Fibroblast of lung (primary cell): ENCODE data around the gene ZNF322. TPM values are rescaled to one million over a fixed set of nuclear protein-coding genes. Genes with fewer than 3 reads are reported as not detected.

ENCODE experiments used
- DNase-seq, 2 donors: peaks; one replicate each; pipeline versions ENCODE4 v3.0.0 to v3.0.0-alpha.2; 2010; ENCODE audit warnings: low read depth in 2 of 2
- H2AFZ ChIP-seq: 2 replicates; pipeline ENCODE4 v1.5.1; 2012; ENCODE audit warnings: low read length, control low read depth, inconsistent platforms
- H3K27ac ChIP-seq: 2 replicates; pipeline ENCODE4 v1.5.1; 2011; ENCODE audit warnings: low read length, control low read depth; ENCODE audit not compliant: insufficient read depth
- H3K27me3 ChIP-seq: 2 replicates; pipeline ENCODE4 v1.5.1; 2011; ENCODE audit warnings: mild to moderate bottlenecking, low read length; ENCODE audit not compliant: control insufficient read depth, insufficient read depth
- H3K36me3 ChIP-seq: 2 replicates; pipeline ENCODE4 v1.5.1; 2011; ENCODE audit warnings: low read length; ENCODE audit not compliant: control insufficient read depth, insufficient read depth
- H3K4me1 ChIP-seq: 2 replicates; pipeline ENCODE4 v1.5.1; 2011; ENCODE audit warnings: low read length; ENCODE audit not compliant: control insufficient read depth, insufficient read depth; ENCODE audit errors: extremely low read depth
- H3K4me2 ChIP-seq: 2 replicates; pipeline ENCODE4 v1.5.1; 2011; ENCODE audit warnings: low read length, control low read depth; ENCODE audit not compliant: insufficient read depth; ENCODE audit errors: extremely low read depth
- H3K4me3 ChIP-seq, 4 experiments: fragments of 200-600 bp in 1 of 4; sonication (generic) in 1 of 4; replicated peaks in 1 of 4; 2 replicates each; pipeline ENCODE4 v1.5.1; 2011 to 2016; ENCODE audit warnings: low read length in 4 of 4, low read depth in 3 of 4, mild to moderate bottlenecking in 3 of 4, control low read depth in 2 of 4, inconsistent platforms in 1 of 4, mixed read lengths in 1 of 4; ENCODE audit not compliant: insufficient read depth in 1 of 4; ENCODE audit errors: control extremely low read depth in 1 of 4
- H3K79me2 ChIP-seq: 2 replicates; pipeline ENCODE4 v1.5.1; 2012; ENCODE audit warnings: mild to moderate bottlenecking, low read length, inconsistent platforms; ENCODE audit not compliant: control insufficient read depth, insufficient read depth
- H3K9ac ChIP-seq: 2 replicates; pipeline ENCODE4 v1.5.1; 2011; ENCODE audit warnings: mild to moderate bottlenecking, low read length, control low read depth; ENCODE audit not compliant: insufficient read depth
- H3K9me3 ChIP-seq: 2 replicates; pipeline ENCODE4 v1.5.1; 2012; ENCODE audit warnings: low read depth, low read length; ENCODE audit not compliant: control insufficient read depth, insufficient read depth
- H4K20me1 ChIP-seq: 2 replicates; pipeline ENCODE4 v1.5.1; 2011; ENCODE audit warnings: low read length; ENCODE audit not compliant: control insufficient read depth, insufficient read depth; ENCODE audit errors: extremely low read depth
- CTCF ChIP-seq, 2 donors: IDR thresholded peaks in 1 of 2; conservative IDR thresholded peaks in 1 of 2; 1 replicate in 1 of 2; 2 replicates in 1 of 2; pipeline ENCODE4 v1.5.1; 2011 to 2012; ENCODE audit warnings: low read length in 2 of 2, control low read depth in 1 of 2, inconsistent platforms in 1 of 2, low read depth in 1 of 2, mild to moderate bottlenecking in 1 of 2
- EZH2 ChIP-seq: IDR thresholded peaks from 2 replicates; pipeline ENCODE4 v1.5.1; 2012; ENCODE audit warnings: low read length, control low read depth, mild to moderate bottlenecking; ENCODE audit errors: missing control alignments
- polyA plus RNA-seq, 2 donors: library from polyadenylated mRNA; depleted of rRNA in 1 of 2; stranded (reverse) in 1 of 2; unstranded in 1 of 2; fragments of >200 nt; gene quantifications; 2 replicates each; pipeline ENCODE4 v1.2.1, GENCODE V29; 2011 to 2012; ENCODE audit warnings: missing spikeins in 1 of 2
- total RNA-seq: library from RNA; depleted of rRNA; stranded (reverse); fragments of >200 nt; gene quantifications from 2 replicates; pipeline ENCODE4 v1.2.1, GENCODE V29; 2014

The ZNF322 gene
- total and polyA plus RNA-seq, 2 donors (not counting 1 experiment from before 2014, with no cell fraction given): 13.3 to 17.3 TPM

- Histone ChIP-seq H3K79me2 (no peaks in the 10 kb centered on the region), H3K4me1 (no peaks in the 10 kb centered on the region), H3K4me2 (no peak overlapping the region), H4K20me1 (no peaks in the 10 kb centered on the region), H3K9me3 (no peaks in the 10 kb centered on the region), H3K36me3 (no peaks in the 10 kb centered on the region), H3K9ac (no peak overlapping the region), H3K4me3 (no peak overlapping the region), H3K27me3 (no peaks in the 10 kb centered on the region), H2AFZ (no peak overlapping the region), H3K27ac (no peak overlapping the region)
- TF ChIP-seq CTCF (conservative IDR thresholded peaks at IDR 0.05 in 1 of 2, IDR thresholded peaks at IDR 0.05 in 1 of 2; ENCODE audit: low read depth in 1 of 2, low read length in 2 of 2) (no peak), EZH2 (no peak)
- no peak for DNase-seq
Measured at GRCh38 chr6:26604797-26605196, 54.7 kb downstream of the ZNF322 start.

- no peak overlapping the region for H3K9ac ChIP-seq
- H3K4me1 ChIP-seq: no peaks in the 10 kb centered on the region
- TF ChIP-seq CTCF (conservative IDR thresholded peaks at IDR 0.05 in 1 of 2, IDR thresholded peaks at IDR 0.05 in 1 of 2; ENCODE audit: low read depth in 1 of 2, low read length in 2 of 2): no peak
- no peak for TF ChIP-seq EZH2
- no peak overlapping the region for H3K4me3 ChIP-seq
- DNase-seq: no peak
- H2AFZ ChIP-seq: no peak overlapping the region
- no peaks in the 10 kb centered on the region for H4K20me1 ChIP-seq
- no peaks in the 10 kb centered on the region for H3K79me2 ChIP-seq
- no peak overlapping the region for H3K27ac ChIP-seq
- H3K4me2 ChIP-seq: no peak overlapping the region
- H3K27me3 ChIP-seq: no peaks in the 10 kb centered on the region
- H3K36me3 ChIP-seq: no peaks in the 10 kb centered on the region
- no peaks in the 10 kb centered on the region for H3K9me3 ChIP-seq
Measured at GRCh38 chr6:26604026-26604425, 55.5 kb downstream of the ZNF322 start.

GRCh38 chr6:26602262-26602661 is 57.3 kb downstream of the ZNF322 start:
- no peak overlapping the region for H3K27ac ChIP-seq

More at GRCh38 chr6:26602262-26602661, 57.3 kb downstream of the ZNF322 start:
- TF ChIP-seq CTCF (conservative IDR thresholded peaks at IDR 0.05 in 1 of 2, IDR thresholded peaks at IDR 0.05 in 1 of 2; ENCODE audit: low read depth in 1 of 2, low read length in 2 of 2) (no peak), EZH2 (no peak)
- Histone ChIP-seq H3K36me3 (peaks cover 2% of the 10 kb centered on the region), H3K4me2 (no peak overlapping the region), H3K79me2 (peaks cover 10% of the 10 kb centered on the region), H3K9ac (no peak overlapping the region), H3K9me3 (no peaks in the 10 kb centered on the region), H3K27me3 (no peaks in the 10 kb centered on the region), H2AFZ (no peak overlapping the region), H3K4me1 (no peaks in the 10 kb centered on the region), H3K4me3 (no peak overlapping the region), H4K20me1 (no peaks in the 10 kb centered on the region)
- DNase-seq: no peak
